ENCODE results near the gene C9orf78. TPM values are rescaled to one million over a fixed set of nuclear protein-coding genes. Genes with fewer than 3 reads are reported as not detected.

Gene C9orf78
- total and polyA plus RNA-seq, 7 donors: 55.7 to 172 (median 67.1) TPM

- Histone ChIP-seq H3K27ac (no peak overlapping the region), H3K4me1 (peaks cover 0 to 11% (median 10%) of the 10 kb centered on the region in 4 donors), H3K36me3 (no peaks in the 10 kb centered on the region), H3K27me3 (no peaks in the 10 kb centered on the region), H3K9me3 (no peaks in the 10 kb centered on the region), H3K4me3 (no peak overlapping the region)
- intact Hi-C loops (cut with DNase I): loop anchor here (2.0 kb wide), 1 partner anchor 651 kb away; no protein-coding TSS in a partner anchor
- WGBS, 2 donors: 70 to 82% methylated on average over 5 of the region's 5 CpGs
- TF ChIP-seq, protein P1, sequence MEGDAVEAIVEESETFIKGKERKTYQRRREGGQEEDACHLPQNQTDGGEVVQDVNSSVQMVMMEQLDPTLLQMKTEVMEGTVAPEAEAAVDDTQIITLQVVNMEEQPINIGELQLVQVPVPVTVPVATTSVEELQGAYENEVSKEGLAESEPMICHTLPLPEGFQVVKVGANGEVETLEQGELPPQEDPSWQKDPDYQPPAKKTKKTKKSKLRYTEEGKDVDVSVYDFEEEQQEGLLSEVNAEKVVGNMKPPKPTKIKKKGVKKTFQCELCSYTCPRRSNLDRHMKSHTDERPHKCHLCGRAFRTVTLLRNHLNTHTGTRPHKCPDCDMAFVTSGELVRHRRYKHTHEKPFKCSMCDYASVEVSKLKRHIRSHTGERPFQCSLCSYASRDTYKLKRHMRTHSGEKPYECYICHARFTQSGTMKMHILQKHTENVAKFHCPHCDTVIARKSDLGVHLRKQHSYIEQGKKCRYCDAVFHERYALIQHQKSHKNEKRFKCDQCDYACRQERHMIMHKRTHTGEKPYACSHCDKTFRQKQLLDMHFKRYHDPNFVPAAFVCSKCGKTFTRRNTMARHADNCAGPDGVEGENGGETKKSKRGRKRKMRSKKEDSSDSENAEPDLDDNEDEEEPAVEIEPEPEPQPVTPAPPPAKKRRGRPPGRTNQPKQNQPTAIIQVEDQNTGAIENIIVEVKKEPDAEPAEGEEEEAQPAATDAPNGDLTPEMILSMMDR (IDR thresholded peaks at IDR 0.05): no peak
- no peak for TF ChIP-seq POLR2AphosphoS5 (IDR thresholded peaks at IDR 0.05)
- TF ChIP-seq EP300 (IDR thresholded peaks at IDR 0.05): no peak
- TF ChIP-seq POLR2A (IDR thresholded peaks at IDR 0.05): no peak
- no peak for DNase-seq
These were observed 53.1 kb downstream of the C9orf78 start for GRCh38 chr9:129781981-129782380.

- no peaks in the 10 kb centered on the region for H3K9me3 ChIP-seq
- no peak overlapping the region for H3K4me3 ChIP-seq
- no peak overlapping the region for H3K27ac ChIP-seq
- no peaks in the 10 kb centered on the region for H3K27me3 ChIP-seq
- TF ChIP-seq EP300 (IDR thresholded peaks at IDR 0.05): no peak
- no peak for TF ChIP-seq POLR2AphosphoS5 (IDR thresholded peaks at IDR 0.05)
- no peak for TF ChIP-seq POLR2A (IDR thresholded peaks at IDR 0.05)
- TF ChIP-seq, protein P1 (IDR thresholded peaks at IDR 0.05): no peak
- no peak for DNase-seq
- 79 to 87% methylated on average over 8 of the region's 8 CpGs for WGBS, 2 donors
- peaks cover 0 to 14% (median 14%) of the 10 kb centered on the region in 4 donors for H3K4me1 ChIP-seq
- intact Hi-C loops (cut with DNase I): no loop called here
- no peaks in the 10 kb centered on the region for H3K36me3 ChIP-seq
These were observed 53.9 kb downstream of the C9orf78 start for GRCh38 chr9:129781131-129781530.

DNA sequence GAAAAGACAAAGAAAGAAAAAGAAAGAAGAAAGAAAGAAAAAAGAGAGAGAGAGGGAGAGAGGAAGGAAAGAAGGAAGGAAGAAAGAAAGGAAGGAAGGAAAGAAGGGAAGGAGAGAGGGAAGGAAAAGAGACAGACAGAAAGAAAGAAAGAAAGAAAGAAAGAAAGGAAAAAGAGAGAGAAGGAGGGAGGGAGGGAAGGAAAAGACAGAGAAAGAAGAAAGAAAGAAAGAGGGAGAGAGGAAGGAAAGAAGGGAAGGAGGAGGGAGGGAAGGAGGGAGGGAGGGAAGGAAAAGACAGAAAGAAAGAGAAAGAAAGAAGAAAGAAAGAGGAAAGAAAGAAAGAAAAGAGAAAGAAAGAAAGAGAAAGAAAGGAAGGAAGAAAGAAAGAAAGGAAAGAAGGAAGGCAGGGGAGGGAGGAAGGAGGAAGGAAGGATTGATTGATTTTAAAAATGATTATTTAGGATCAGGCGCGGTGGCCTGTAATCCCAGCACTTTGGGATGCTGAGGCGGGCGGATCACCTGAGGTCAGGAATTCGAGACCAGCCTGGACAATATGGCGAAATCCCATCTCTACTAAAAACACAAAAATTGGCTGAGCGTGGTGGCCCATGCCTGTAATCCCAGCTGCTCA, 55.4 kb downstream of the C9orf78 start:
- DNase-seq: no peak
- H3K27ac ChIP-seq: no peak overlapping the region
- no peaks in the 10 kb centered on the region for H3K9me3 ChIP-seq
- intact Hi-C loops (cut with DNase I): no loop called here
- WGBS, 2 donors: 93 to 95% methylated on average over 7 of the region's 7 CpGs
- TF ChIP-seq POLR2AphosphoS5 (IDR thresholded peaks at IDR 0.05): no peak
- no peak for TF ChIP-seq EP300 (IDR thresholded peaks at IDR 0.05)
- TF ChIP-seq, protein P1 (IDR thresholded peaks at IDR 0.05): no peak
- TF ChIP-seq POLR2A (IDR thresholded peaks at IDR 0.05): no peak
- H3K36me3 ChIP-seq: no peaks in the 10 kb centered on the region
- no peak overlapping the region for H3K4me3 ChIP-seq
- H3K4me1 ChIP-seq: peaks cover 0 to 14% (median 14%) of the 10 kb centered on the region in 4 donors
- H3K27me3 ChIP-seq: no peaks in the 10 kb centered on the region

- intact Hi-C loops (cut with DNase I): no loop called here
- H3K9me3 ChIP-seq: no peaks in the 10 kb centered on the region
- H3K27ac ChIP-seq: no peak overlapping the region
- TF ChIP-seq POLR2A (IDR thresholded peaks at IDR 0.05) (no peak), POLR2AphosphoS5 (IDR thresholded peaks at IDR 0.05) (no peak), EP300 (IDR thresholded peaks at IDR 0.05) (no peak)
- WGBS, 2 donors: 88 to 90% methylated on average over 3 of the region's 3 CpGs
- no peak overlapping the region for H3K4me3 ChIP-seq
- H3K36me3 ChIP-seq: no peaks in the 10 kb centered on the region
- H3K4me1 ChIP-seq: peaks cover 0 to 14% (median 14%) of the 10 kb centered on the region in 4 donors
- H3K27me3 ChIP-seq: no peaks in the 10 kb centered on the region
- no peak for DNase-seq
These were observed 56.6 kb downstream of the C9orf78 start for GRCh38 chr9:129778469-129778868.

GRCh38 chr9:129777769-129778130, 57.3 kb downstream of the C9orf78 start:
- Histone ChIP-seq H3K27me3 (no peaks in the 10 kb centered on the region), H3K4me3 (no peak overlapping the region), H3K9me3 (no peaks in the 10 kb centered on the region), H3K27ac (peak overlapping the region; percentile 63 to 70 (median 68)), H3K36me3 (no peaks in the 10 kb centered on the region), H3K4me1 (peaks cover 0 to 14% (median 14%) of the 10 kb centered on the region in 4 donors)
- intact Hi-C loops (cut with DNase I): no loop called here
- no peak for DNase-seq
- WGBS, 2 donors: 52 to 62% methylated on average over 11 of the region's 11 CpGs
- no peak for TF ChIP-seq EP300 (IDR thresholded peaks at IDR 0.05)
- no peak for TF ChIP-seq POLR2A (IDR thresholded peaks at IDR 0.05)
- TF ChIP-seq, protein P1 (IDR thresholded peaks at IDR 0.05): no peak
- TF ChIP-seq POLR2AphosphoS5 (IDR thresholded peaks at IDR 0.05): no peak

Small RNA genes within 50 kb of the gene (small RNA-seq; reads per million reads assigned to genes)
- gene MIR6855: 0 reads per million in 3 donors

Other genes starting within 250 kb of the C9orf78 start
- gene C9orf50, start 214.2 kb downstream of the C9orf78 start, total RNA-seq: 1 to 10 TPM in 1 of 4 donors, under 1 TPM in 1, not detected in 2; 0.82 to 1.2 TPM
- under 1 TPM in 1 of 3 donors, not detected in 2; 0.03 TPM for gene C9orf50, start 214.2 kb downstream of the C9orf78 start, polyA plus RNA-seq
- 10 to 100 TPM in 3 of 4 donors, 1 to 10 TPM in 1; 5.8 to 22.5 (median 16.9) TPM for gene NTMT1, start 209.1 kb downstream of the C9orf78 start, total RNA-seq
- gene NTMT1, start 209.1 kb downstream of the C9orf78 start, polyA plus RNA-seq: 10 to 100 TPM; 25.8 to 49.3 (median 27.5) TPM
- gene ASB6, start 193.1 kb downstream of the C9orf78 start, total RNA-seq: 10 to 100 TPM in 2 of 4 donors, 1 to 10 TPM in 2; 8.9 to 10.3 (median 9.8) TPM
- gene ASB6, start 193.1 kb downstream of the C9orf78 start, polyA plus RNA-seq: 10 to 100 TPM in 1 of 3 donors, 1 to 10 TPM in 2; 8.4 to 20.8 (median 9.7) TPM
- 1 to 10 TPM in 2 of 4 donors, under 1 TPM in 1, not detected in 1; 0.49 to 4.7 (median 2.9) TPM for gene PRRX2, start 169.6 kb downstream of the C9orf78 start, total RNA-seq
- gene PRRX2, start 169.6 kb downstream of the C9orf78 start, polyA plus RNA-seq: 1 to 10 TPM in 2 of 3 donors, under 1 TPM in 1; 0.46 to 4.2 (median 1.1) TPM
- 1 to 10 TPM; 2.7 to 6.8 (median 3.7) TPM for gene PTGES, start 82.2 kb downstream of the C9orf78 start, total RNA-seq
- 10 to 100 TPM in 1 of 3 donors, 1 to 10 TPM in 1, under 1 TPM in 1; 0.92 to 10.2 (median 7.0) TPM for gene PTGES, start 82.2 kb downstream of the C9orf78 start, polyA plus RNA-seq
- 10 to 100 TPM; 20.2 to 22.9 (median 21.3) TPM for gene TOR1B, start 32.1 kb downstream of the C9orf78 start, total RNA-seq
- 10 to 100 TPM in 2 of 3 donors, 1 to 10 TPM in 1; 7.8 to 31.3 (median 11.1) TPM for gene TOR1B, start 32.1 kb downstream of the C9orf78 start, polyA plus RNA-seq
- 10 to 100 TPM; 31.6 to 51.2 (median 36.1) TPM for gene TOR1A, start 11.1 kb downstream of the C9orf78 start, total RNA-seq
- 10 to 100 TPM; 12.5 to 27.6 (median 13.2) TPM for gene TOR1A, start 11.1 kb downstream of the C9orf78 start, polyA plus RNA-seq
- 10 to 100 TPM; 17.5 to 52.1 (median 21.8) TPM for gene USP20, start 183 bp upstream of the C9orf78 start, total RNA-seq
- 10 to 100 TPM in 1 of 3 donors, 1 to 10 TPM in 2; 7.9 to 26.7 (median 9.6) TPM for gene USP20, start 183 bp upstream of the C9orf78 start, polyA plus RNA-seq
- gene FNBP1, start 207.9 kb upstream of the C9orf78 start, total RNA-seq: 100 to 1,000 TPM in 3 of 4 donors, 10 to 100 TPM in 1; 92.8 to 172 (median 104) TPM
- 10 to 100 TPM; 12.5 to 39.0 (median 13.2) TPM for gene FNBP1, start 207.9 kb upstream of the C9orf78 start, polyA plus RNA-seq
- gene GPR107, start 218.6 kb upstream of the C9orf78 start, total RNA-seq: 10 to 100 TPM; 18.9 to 27.7 (median 21.6) TPM
- gene GPR107, start 218.6 kb upstream of the C9orf78 start, polyA plus RNA-seq: 10 to 100 TPM in 1 of 3 donors, 1 to 10 TPM in 2; 3.6 to 34.1 (median 3.7) TPM

All from sigmoid colon (tissue), 7 donors.